GM23248 (cell line): ENCODE data around the gene ZNF385A. TPM values are rescaled to one million over a fixed set of nuclear protein-coding genes. Genes with fewer than 3 reads are reported as not detected.

Experiments used
- DNase-seq: peaks from one replicate; pipeline ENCODE4 v3.0.0-alpha.2; 2015
- H2AFZ ChIP-seq: fragments of 200-600 bp; sonication (generic); 2 replicates; pipeline ENCODE4 v1.6.1; 2016; ENCODE audit warnings: antibody characterized with exemption
- H3F3A ChIP-seq: fragments of 200-600 bp; sonication (generic); 2 replicates; pipeline ENCODE4 v1.6.1; 2016; ENCODE audit warnings: mild to moderate bottlenecking, antibody characterized with exemption, mixed run types; ENCODE audit not compliant: insufficient read depth
- H3K27ac ChIP-seq: fragments of 200-600 bp; sonication (generic); 2 replicates; pipeline ENCODE4 v1.5.1; 2016; ENCODE audit warnings: mild to moderate bottlenecking
- H3K27me3 ChIP-seq: fragments of 200-600 bp; sonication (generic); replicated peaks from 2 replicates; pipeline ENCODE4 v1.6.1; 2016; ENCODE audit warnings: mild to moderate bottlenecking; ENCODE audit not compliant: insufficient read depth
- H3K36me3 ChIP-seq: fragments of 200-600 bp; sonication (generic); 2 replicates; pipeline ENCODE4 v1.6.1; 2016; ENCODE audit warnings: low read depth, mild to moderate bottlenecking
- H3K4me1 ChIP-seq: fragments of 200-600 bp; sonication (generic); 2 replicates; pipeline ENCODE4 v1.6.1; 2016; ENCODE audit warnings: mild to moderate bottlenecking; ENCODE audit not compliant: insufficient read depth
- H3K4me2 ChIP-seq: fragments of 200-600 bp; sonication (generic); one replicate; pipeline ENCODE4 v1.6.1; 2016; ENCODE audit warnings: mild to moderate bottlenecking; ENCODE audit not compliant: unreplicated experiment
- H3K4me3 ChIP-seq: fragments of 200-600 bp; sonication (generic); 2 replicates; pipeline ENCODE4 v1.5.1; 2016; ENCODE audit warnings: mild to moderate bottlenecking
- H3K79me2 ChIP-seq: fragments of 200-600 bp; sonication (generic); 2 replicates; pipeline ENCODE4 v1.6.1; 2016; ENCODE audit warnings: mild to moderate bottlenecking; ENCODE audit not compliant: insufficient read depth
- H3K9ac ChIP-seq: fragments of 200-600 bp; sonication (generic); 2 replicates; pipeline ENCODE4 v1.6.1; 2016; ENCODE audit warnings: mild to moderate bottlenecking
- H3K9me2 ChIP-seq: fragments of 200-600 bp; sonication (generic); 2 replicates; pipeline ENCODE4 v1.6.1; 2016; ENCODE audit warnings: mixed run types, mild to moderate bottlenecking, moderate library complexity; ENCODE audit not compliant: insufficient read depth
- H3K9me3 ChIP-seq: fragments of 200-600 bp; sonication (generic); one replicate; pipeline ENCODE4 v1.6.1; 2017; ENCODE audit warnings: low read depth
- H4K20me1 ChIP-seq: fragments of 200-600 bp; sonication (generic); 2 replicates; pipeline ENCODE4 v1.6.0; 2016; ENCODE audit not compliant: insufficient read depth
- EZH2 ChIP-seq: fragments of 200-600 bp; sonication (generic); IDR thresholded peaks from 2 replicates; pipeline ENCODE4 v1.6.1; 2018; ENCODE audit warnings: antibody characterized with exemption, mild to moderate bottlenecking; ENCODE audit not compliant: insufficient read depth, poor library complexity, severe bottlenecking
- EZH2phosphoT487 ChIP-seq: fragments of 200-600 bp; sonication (generic); IDR thresholded peaks from 2 replicates; pipeline ENCODE4 v1.6.1; 2018; ENCODE audit warnings: antibody characterized with exemption, moderate library complexity, mild to moderate bottlenecking, low read depth; ENCODE audit not compliant: insufficient read depth
- WGBS, 2 experiments: methylation state at CpG; one replicate each; pipeline ENCODE4 v1.1.6; 2015 to 2017; ENCODE audit warnings: low lambda C conversion rate in 2 of 2, low coverage in 1 of 2; ENCODE audit errors: missing lambda C conversion rate in 2 of 2; 5-methylcytosine and 5-hydroxymethylcytosine counted together
- in situ Hi-C: fragments of 300-500 bp; cut with MboI; formaldehyde crosslinking; loops from 2 replicates; pipeline ENCODE4 v1.15.0; 2020
- polyA plus RNA-seq: library from polyadenylated mRNA; unstranded; fragments of >200 nt; fragmentation: Nextera tagmentation; extraction: Ambion mirVana; gene quantifications from 2 replicates; pipeline ENCODE4 v1.2.1, GENCODE V29; 2016
- total RNA-seq: library from RNA; depleted of rRNA; stranded (reverse); fragments of >200 nt; shearing (Covaris generic); gene quantifications from 2 replicates; pipeline ENCODE4 v1.2.3, GENCODE V29; 2014

Gene ZNF385A
- total and polyA plus RNA-seq, 2 experiments from 2014 or later: 1.8 to 3.1 TPM

DNA sequence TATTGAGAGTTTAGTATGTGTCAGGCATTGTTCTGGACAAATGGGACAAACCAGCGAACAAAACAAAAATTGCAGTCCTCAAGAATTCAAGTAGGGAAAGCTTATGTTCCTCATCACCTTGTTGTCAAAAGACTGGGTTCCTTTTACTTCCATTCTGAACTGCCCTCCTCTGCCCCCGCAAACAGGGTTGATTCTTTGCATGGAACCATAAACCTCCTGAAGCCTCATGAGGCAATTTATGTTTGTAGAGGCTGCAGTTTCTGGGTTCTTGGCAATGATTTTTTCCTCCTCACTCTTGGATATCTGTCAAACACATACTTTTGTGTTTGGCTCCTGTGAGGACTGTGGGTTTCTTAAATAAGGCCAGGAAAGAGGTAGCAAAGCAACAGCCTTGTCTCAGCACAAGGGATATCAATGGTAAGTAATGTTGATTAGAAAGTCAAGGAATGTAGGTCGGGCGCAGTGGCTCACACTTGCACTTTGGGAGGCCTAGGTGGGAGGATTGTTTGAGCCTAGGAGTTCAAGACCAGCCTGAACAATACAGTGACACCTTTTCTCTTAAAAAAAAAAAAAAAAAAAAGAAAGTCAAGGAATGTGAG is 45.7 kb downstream of the ZNF385A start:
- Histone ChIP-seq H3K79me2 (peaks cover 94% of the 10 kb centered on the region), H3K27ac (peak overlapping the region; percentile 27; the same call in 1 of the 2 replicates)
- DNase-seq: peak; percentile 40

GRCh38 chr12:54337854-54338650 is 46.5 kb downstream of the ZNF385A start:
- H4K20me1 ChIP-seq: peaks cover 12% of the 10 kb centered on the region; the same call in 1 of the 2 replicates
- peaks cover 29% of the 10 kb centered on the region for H3F3A ChIP-seq
- no peak overlapping the region for H2AFZ ChIP-seq
- TF ChIP-seq EZH2 (no peak), EZH2phosphoT487 (no peak)
- peak overlapping the region; percentile 10; the same call in 1 of the 2 replicates for H3K9ac ChIP-seq
- peaks cover 1% of the 10 kb centered on the region; the same call in 1 of the 2 replicates for H3K36me3 ChIP-seq
- DNase-seq: peak; percentile 63
- in situ Hi-C loops: no loop called here
- H3K9me2 ChIP-seq: no peaks in the 10 kb centered on the region
- H3K27me3 ChIP-seq: no peaks in the 10 kb centered on the region
- no peaks in the 10 kb centered on the region for H3K9me3 ChIP-seq
- peak overlapping the region; percentile 50 for H3K4me2 ChIP-seq
- peaks cover 18% of the 10 kb centered on the region for H3K4me1 ChIP-seq
- no peak overlapping the region for H3K4me3 ChIP-seq
- H3K27ac ChIP-seq: peak overlapping the region; percentile 27
- 32 to 41% methylated on average over 3 of the region's 3 CpGs for WGBS, 2 experiments
- peaks cover 95% of the 10 kb centered on the region for H3K79me2 ChIP-seq

More for the DNA sequence above, 45.7 kb downstream of the ZNF385A start:
- WGBS, 2 experiments: 95 to 99% methylated on average over 4 of the region's 4 CpGs
- H3K4me1 ChIP-seq: peaks cover 18% of the 10 kb centered on the region
- H4K20me1 ChIP-seq: peaks cover 12% of the 10 kb centered on the region; the same call in 1 of the 2 replicates
- TF ChIP-seq EZH2phosphoT487 (no peak), EZH2 (no peak)
- in situ Hi-C loops: no loop called here
- no peak overlapping the region for H2AFZ ChIP-seq
- no peaks in the 10 kb centered on the region for H3K9me3 ChIP-seq
- no peaks in the 10 kb centered on the region for H3K9me2 ChIP-seq
- H3K4me3 ChIP-seq: no peak overlapping the region
- peaks cover 29% of the 10 kb centered on the region for H3F3A ChIP-seq
- peaks cover 9% of the 10 kb centered on the region for H3K36me3 ChIP-seq
- no peaks in the 10 kb centered on the region for H3K27me3 ChIP-seq
- 0 out of 2 replicates have a peak overlapping the region, but pooled peaks have one; percentile 10 for H3K9ac ChIP-seq
- peak overlapping the region; percentile 50 for H3K4me2 ChIP-seq

DNA sequence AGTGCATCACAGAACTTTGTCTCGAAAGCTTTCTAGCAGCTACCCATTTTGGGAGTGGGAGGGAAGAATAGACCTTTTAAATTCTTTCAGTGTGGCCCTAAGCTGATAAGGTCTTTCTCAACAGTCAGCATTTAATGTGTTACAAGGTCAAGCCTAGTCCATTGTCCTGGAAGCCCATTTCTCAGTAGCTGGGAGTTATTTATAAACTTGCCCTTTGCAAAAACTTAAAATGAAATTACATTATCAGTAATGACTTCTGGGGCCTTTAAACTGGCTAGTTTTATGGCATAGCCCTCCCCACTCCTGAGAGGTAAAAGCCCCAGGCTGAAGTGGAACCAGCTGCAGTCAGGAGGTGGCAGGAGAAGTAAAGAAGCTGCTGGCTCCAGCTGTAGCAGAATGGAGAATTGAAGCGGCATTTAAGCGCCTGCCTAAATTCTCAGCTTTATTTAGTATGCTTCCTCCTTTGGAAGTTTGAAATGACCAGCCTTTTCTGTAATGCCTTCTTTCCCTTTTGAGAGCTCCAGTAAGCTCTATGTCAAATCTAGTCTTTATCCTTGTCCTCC is 47.2 kb downstream of the ZNF385A start:
- peak overlapping the region; percentile 27 for H3K27ac ChIP-seq
- H3F3A ChIP-seq: peaks cover 29% of the 10 kb centered on the region
- H3K36me3 ChIP-seq: no peaks in the 10 kb centered on the region
- TF ChIP-seq EZH2phosphoT487 (no peak), EZH2 (no peak)
- in situ Hi-C loops: no loop called here
- H3K9me2 ChIP-seq: no peaks in the 10 kb centered on the region
- peaks cover 99% of the 10 kb centered on the region for H3K79me2 ChIP-seq
- H3K9ac ChIP-seq: peak overlapping the region; percentile 10; the same call in 1 of the 2 replicates
- no peaks in the 10 kb centered on the region for H3K27me3 ChIP-seq
- peak; percentile 34 for DNase-seq
- H3K4me1 ChIP-seq: peaks cover 18% of the 10 kb centered on the region
- 52 to 71% methylated on average over 3 of the region's 3 CpGs for WGBS, 2 experiments
- no peak overlapping the region for H3K4me3 ChIP-seq
- H4K20me1 ChIP-seq: peaks cover 12% of the 10 kb centered on the region; the same call in 1 of the 2 replicates
- peak overlapping the region; percentile 50 for H3K4me2 ChIP-seq
- H2AFZ ChIP-seq: no peak overlapping the region
- no peaks in the 10 kb centered on the region for H3K9me3 ChIP-seq

- Histone ChIP-seq H3K4me1 (peaks cover 49% of the 10 kb centered on the region), H4K20me1 (peaks cover 12% of the 10 kb centered on the region; the same call in 1 of the 2 replicates), H3K79me2 (peaks cover 99% of the 10 kb centered on the region), H3F3A (peaks cover 32% of the 10 kb centered on the region), H3K9me3 (no peaks in the 10 kb centered on the region), H2AFZ (no peak overlapping the region), H3K9ac (no peak overlapping the region), H3K36me3 (no peaks in the 10 kb centered on the region), H3K9me2 (no peaks in the 10 kb centered on the region), H3K27ac (no peak overlapping the region), H3K27me3 (no peaks in the 10 kb centered on the region), H3K4me2 (no peak overlapping the region), H3K4me3 (no peak overlapping the region)
- no peak for DNase-seq
- TF ChIP-seq EZH2: no peak
- TF ChIP-seq EZH2phosphoT487: no peak
- in situ Hi-C loops: no loop called here
- WGBS, 2 experiments: 96 to 98% methylated on average over 4 of the region's 4 CpGs
Measured at GRCh38 chr12:54333420-54334034, 51.0 kb downstream of the ZNF385A start.
